Measurements from ENCODE around the gene YWHAQ.

DNA sequence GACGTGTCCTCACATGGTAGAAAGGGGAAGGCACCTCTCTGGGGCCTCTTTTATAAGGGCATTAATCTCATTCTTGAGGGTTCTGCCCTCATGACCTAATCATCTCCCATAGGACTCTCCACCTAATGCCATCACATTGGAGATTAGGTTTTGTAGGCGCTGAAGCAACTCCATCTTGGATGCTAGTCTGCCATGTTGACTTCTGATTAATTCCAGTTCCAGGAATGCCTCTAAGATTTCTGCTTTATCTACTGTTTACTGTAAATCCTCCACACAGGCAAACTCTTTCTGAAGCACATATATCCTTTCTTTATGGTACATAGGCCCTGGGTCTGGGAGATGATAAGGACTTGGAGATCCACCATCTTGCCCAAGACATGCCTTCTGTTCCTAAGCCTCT, 49.3 kb upstream of the YWHAQ start:
- no peak for TF ChIP-seq CTCF (IDR thresholded peaks at IDR 0.05)
- no peak for TF ChIP-seq POLR2AphosphoS5 (IDR thresholded peaks at IDR 0.05)
- TF ChIP-seq EP300 (IDR thresholded peaks at IDR 0.05) = no peak
